Measurements from ENCODE around the gene THAP7. TPM values are rescaled to one million over a fixed set of nuclear protein-coding genes. Genes with fewer than 3 reads are reported as not detected.

THAP7 gene
- total and polyA plus RNA-seq, 2 of the 13 experiments (the other 11 are each of a cell fraction or from before 2014, with no cell fraction given), result 13.0 to 25.5 TPM

GRCh38 chr22:20949698-20950183, 52.2 kb downstream of the THAP7 start (continued):
- no peak; the same call in 1 of the 2 replicates for TF ChIP-seq ZSCAN9 (CRISPR knock-in tag; IDR thresholded peaks at IDR 0.05; ENCODE audit: borderline replicate concordance)
- no peak for TF ChIP-seq ISX (CRISPR knock-in tag; conservative IDR thresholded peaks at IDR 0.05)
- no peak for TF ChIP-seq ZNF766 (CRISPR knock-in tag; IDR thresholded peaks at IDR 0.05; ENCODE audit: borderline replicate concordance)
- TF ChIP-seq RARA (CRISPR knock-in tag; IDR thresholded peaks at IDR 0.05), result peak; percentile 61; the same call in 1 of the 2 replicates
- TF ChIP-seq SIX1 (CRISPR knock-in tag; IDR thresholded peaks at IDR 0.05; ENCODE audit: borderline replicate concordance), result peak; percentile 28; the same call in 1 of the 2 replicates
- no peak for TF ChIP-seq ZNF468 (CRISPR knock-in tag; IDR thresholded peaks at IDR 0.05)
- TF ChIP-seq FOXJ3 (CRISPR knock-in tag; IDR thresholded peaks at IDR 0.05; ENCODE audit: borderline replicate concordance), result no peak; the same call in 1 of the 2 replicates
- peak; percentile 50; the same call in 1 of the 2 replicates for TF ChIP-seq ZNF652 (CRISPR knock-in tag; IDR thresholded peaks at IDR 0.05; ENCODE audit: borderline replicate concordance, low read depth)
- no peak; the same call in 1 of the 2 replicates for TF ChIP-seq NCOR1 (IDR thresholded peaks at IDR 0.05; ENCODE audit: borderline replicate concordance, low read length)
- TF ChIP-seq IKZF5 (CRISPR knock-in tag; IDR thresholded peaks at IDR 0.05), result peak; percentile 70; the same call in 1 of the 2 replicates
- TF ChIP-seq ZNF577 (CRISPR knock-in tag; IDR thresholded peaks at IDR 0.05; ENCODE audit: borderline replicate concordance, low read depth), result no peak
- no peak for TF ChIP-seq MBD4 (IDR thresholded peaks at IDR 0.05; ENCODE audit: borderline replicate concordance, low read length)
- TF ChIP-seq ZNF790 (CRISPR knock-in tag; IDR thresholded peaks at IDR 0.05; ENCODE audit: borderline replicate concordance), result no peak
- TF ChIP-seq ZBTB8A (CRISPR knock-in tag; IDR thresholded peaks at IDR 0.05; ENCODE audit: borderline replicate concordance, low read depth), result no peak
- no peak for TF ChIP-seq KDM5B (CRISPR knock-in tag; IDR thresholded peaks at IDR 0.05; ENCODE audit: borderline replicate concordance)
- TF ChIP-seq ZNF20 (CRISPR knock-in tag; IDR thresholded peaks at IDR 0.05), result no peak
- no peak for TF ChIP-seq CERS6 (CRISPR knock-in tag; IDR thresholded peaks at IDR 0.05)
- TF ChIP-seq HMG20A (CRISPR knock-in tag; IDR thresholded peaks at IDR 0.05; ENCODE audit: borderline replicate concordance), result peak; percentile 60; the same call in 1 of the 2 replicates
- TF ChIP-seq KIAA2018 (CRISPR knock-in tag; IDR thresholded peaks at IDR 0.05; ENCODE audit: borderline replicate concordance), result no peak
- TF ChIP-seq KMT2A (CRISPR knock-in tag; IDR thresholded peaks at IDR 0.05), result peak; percentile 69; the same call in 1 of the 2 replicates
- no peak; the same call in 1 of the 2 replicates for TF ChIP-seq RCOR2 (CRISPR knock-in tag; IDR thresholded peaks at IDR 0.05)
